Upper lobe of left lung (tissue), 4 donors: ENCODE data around the gene FAM53B.

Experiments
- CTCF ChIP-seq, 6 experiments: fragments of 450-650 bp in 4 of 6; fragments of 200-600 bp in 2 of 6; sonication (generic) in 2 of 6; IDR thresholded peaks; one replicate each; pipeline ENCODE4 v1.5.1; 2016 to 2019; ENCODE audit warnings: antibody characterized with exemption in 6 of 6
- POLR2A ChIP-seq, 4 donors: fragments of 450-650 bp; IDR thresholded peaks; one replicate each; pipeline ENCODE4 v1.5.1; 2016 to 2017; ENCODE audit warnings: antibody characterized with exemption in 4 of 4, mild to moderate bottlenecking in 2 of 4

GRCh38 chr10:124768791-124769190 lies 24.6 kb upstream of the FAM53B start:
- TF ChIP-seq CTCF (IDR thresholded peaks at IDR 0.05) (no peak), POLR2A (IDR thresholded peaks at IDR 0.05) (no peak)
